B cell (primary cell): ENCODE measurements around the gene PRKN. TPM values are rescaled to one million over a fixed set of nuclear protein-coding genes. Genes with fewer than 3 reads are reported as not detected.

Experiments used
- ATAC-seq: fragments of 200-7000 bp; cut with Tn5 transposase; one replicate; pipeline ENCODE4 v1.10.0; 2021; ENCODE audit warnings: low read depth, mild to moderate bottlenecking, moderate number of reproducible peaks, moderate library complexity
- CTCF ChIA-PET: fragments of 350-600 bp; sonication (Branson Sonifier 250); formaldehyde crosslinking; loops from one replicate; lab custom pipeline; 2021; ENCODE audit warnings: antibody characterized with exemption, inconsistent platforms; lab: Charles Lee
- POLR2A ChIA-PET: fragments of 350-600 bp; sonication (Branson Sonifier 250); formaldehyde crosslinking; loops from one replicate; lab custom pipeline; 2021; ENCODE audit warnings: antibody characterized with exemption; lab: Charles Lee
- DNase-seq: peaks from one replicate; pipeline ENCODE4 v3.0.0; 2013
- H2AFZ ChIP-seq: 2 replicates; pipeline ENCODE4 v1.6.1; 2012; ENCODE audit warnings: mild to moderate bottlenecking, low read depth, low read length; ENCODE audit not compliant: insufficient read depth, poor library complexity, severe bottlenecking
- H3K27ac ChIP-seq, 2 donors: 1 replicate in 1 of 2; 2 replicates in 1 of 2; pipeline ENCODE4 v1.5.1; 2012 to 2013; ENCODE audit warnings: low read length in 2 of 2, mild to moderate bottlenecking in 2 of 2, moderate library complexity in 1 of 2
- H3K27me3 ChIP-seq, 4 experiments: fragments of 200-600 bp in 1 of 4; sonication (generic) in 1 of 4; replicated peaks in 1 of 4; 1 replicate in 2 of 4; 2 replicates in 2 of 4; pipeline versions ENCODE4 v1.6.1 to v1.7.0; 2013 to 2016; ENCODE audit warnings: low read length in 3 of 4, mild to moderate bottlenecking in 2 of 4, mixed read lengths in 1 of 4, moderate library complexity in 1 of 4; ENCODE audit not compliant: insufficient read depth in 4 of 4, control insufficient read depth in 3 of 4; ENCODE audit errors: control extremely low read depth in 1 of 4
- H3K36me3 ChIP-seq, 2 experiments: replicated peaks in 1 of 2; 1 replicate in 1 of 2; 2 replicates in 1 of 2; pipeline versions ENCODE4 v1.6.1 to v1.7.1; 2013; ENCODE audit warnings: low read length in 1 of 2; ENCODE audit not compliant: insufficient read depth in 2 of 2, control insufficient read depth in 1 of 2; ENCODE audit errors: control extremely low read depth in 1 of 2, extremely low read depth in 1 of 2
- H3K4me1 ChIP-seq, 2 donors: fragments of 200-600 bp in 1 of 2; sonication (generic) in 1 of 2; 1 replicate in 1 of 2; 2 replicates in 1 of 2; pipeline versions ENCODE4 v1.5.1 to v1.6.1; 2013 to 2017; ENCODE audit warnings: low read length in 2 of 2; ENCODE audit not compliant: control insufficient read depth in 2 of 2, insufficient read depth in 2 of 2
- H3K4me2 ChIP-seq: replicated peaks from 2 replicates; pipeline ENCODE3; 2012; ENCODE audit warnings: mild to moderate bottlenecking, low read depth, low read length; ENCODE audit not compliant: poor library complexity, severe bottlenecking
- H3K4me3 ChIP-seq, 5 experiments: fragments of 200-600 bp in 1 of 5; sonication (generic) in 1 of 5; 1 replicate in 3 of 5; 2 replicates in 2 of 5; pipeline versions ENCODE4 v1.5.1 to v1.7.0; 2011 to 2016; ENCODE audit warnings: low read length in 4 of 5, mild to moderate bottlenecking in 4 of 5, low read depth in 2 of 5, control low read depth in 1 of 5, moderate library complexity in 1 of 5; ENCODE audit not compliant: insufficient read depth in 1 of 5; ENCODE audit errors: control extremely low read depth in 1 of 5, extremely low read depth in 1 of 5
- H3K79me2 ChIP-seq: fragments of 200-600 bp; sonication (generic); one replicate; pipeline ENCODE4 v1.6.0; 2016; ENCODE audit warnings: low read length; ENCODE audit not compliant: control insufficient read depth, insufficient read depth
- H3K9ac ChIP-seq: fragments of 200-600 bp; sonication (generic); 2 replicates; pipeline ENCODE4 v1.6.1; 2017; ENCODE audit warnings: mild to moderate bottlenecking, low read length, moderate library complexity
- H3K9me3 ChIP-seq, 3 donors: one replicate each; pipeline versions ENCODE4 v1.6.1 to v1.7.1; 2013; ENCODE audit warnings: low read length in 2 of 3; ENCODE audit not compliant: control insufficient read depth in 2 of 3, insufficient read depth in 1 of 3; ENCODE audit errors: control extremely low read depth in 1 of 3
- H4K20me1 ChIP-seq: 2 replicates; pipeline ENCODE4 v1.6.0; 2012; ENCODE audit warnings: mild to moderate bottlenecking, low read length; ENCODE audit not compliant: insufficient read depth, control insufficient read depth, poor library complexity, severe bottlenecking
- H3K27ac Mint-ChIP-seq: one replicate; pipeline ENCODE4 v1.8.0; 2021; ENCODE audit warnings: mixed read lengths
- H3K27me3 Mint-ChIP-seq: one replicate; pipeline ENCODE4 v1.8.0; 2021; ENCODE audit warnings: mixed read lengths
- H3K4me1 Mint-ChIP-seq: one replicate; pipeline ENCODE4 v1.8.0; 2021; ENCODE audit warnings: mixed read lengths
- H3K4me3 Mint-ChIP-seq: one replicate; pipeline ENCODE4 v1.8.0; 2021; ENCODE audit warnings: mixed read lengths
- H3K9me3 Mint-ChIP-seq: one replicate; pipeline ENCODE4 v1.8.0; 2022; ENCODE audit warnings: mixed read lengths; ENCODE audit not compliant: insufficient read depth
- EZH2 ChIP-seq: IDR thresholded peaks from 2 replicates; pipeline ENCODE4 v1.6.1; 2012; ENCODE audit warnings: borderline replicate concordance, low read depth, mild to moderate bottlenecking, moderate library complexity, low read length; ENCODE audit not compliant: insufficient read depth, poor library complexity, severe bottlenecking
- WGBS: methylation state at CpG from one replicate; pipeline ENCODE4 v1.1.5; 2013; ENCODE audit warnings: missing lambda C conversion rate; ENCODE audit not compliant: insufficient coverage; 5-methylcytosine and 5-hydroxymethylcytosine counted together
- intact Hi-C: fragments of 100-400 bp; cut with micrococcal nuclease; formaldehyde crosslinking; loops from one replicate; pipeline ENCODE4 v1.10.0; 2022
- polyA plus RNA-seq: library from polyadenylated mRNA; depleted of rRNA; stranded (reverse); fragments of >200 nt; gene quantifications from 2 replicates; pipeline ENCODE4 v1.2.3, GENCODE V29; 2012
- total RNA-seq, 2 donors: library from RNA; stranded (reverse); fragments of 120-200 nt in 1 of 2; gene quantifications; 1 replicate in 1 of 2; 2 replicates in 1 of 2; pipeline versions ENCODE4 v1.2.3 to v1.2.4, GENCODE V29; 2013 to 2022
- TF ChIP-seq, protein P1 (sequence below): fragments of 200-600 bp; IDR thresholded peaks from one replicate; pipeline ENCODE4 v1.8.0; 2022; ENCODE audit warnings: antibody characterized with exemption, mild to moderate bottlenecking

PRKN gene
- total and polyA plus RNA-seq, 2 donors (not counting 1 experiment from before 2014, with no cell fraction given): 1.6 to 6.2 TPM

DNA sequence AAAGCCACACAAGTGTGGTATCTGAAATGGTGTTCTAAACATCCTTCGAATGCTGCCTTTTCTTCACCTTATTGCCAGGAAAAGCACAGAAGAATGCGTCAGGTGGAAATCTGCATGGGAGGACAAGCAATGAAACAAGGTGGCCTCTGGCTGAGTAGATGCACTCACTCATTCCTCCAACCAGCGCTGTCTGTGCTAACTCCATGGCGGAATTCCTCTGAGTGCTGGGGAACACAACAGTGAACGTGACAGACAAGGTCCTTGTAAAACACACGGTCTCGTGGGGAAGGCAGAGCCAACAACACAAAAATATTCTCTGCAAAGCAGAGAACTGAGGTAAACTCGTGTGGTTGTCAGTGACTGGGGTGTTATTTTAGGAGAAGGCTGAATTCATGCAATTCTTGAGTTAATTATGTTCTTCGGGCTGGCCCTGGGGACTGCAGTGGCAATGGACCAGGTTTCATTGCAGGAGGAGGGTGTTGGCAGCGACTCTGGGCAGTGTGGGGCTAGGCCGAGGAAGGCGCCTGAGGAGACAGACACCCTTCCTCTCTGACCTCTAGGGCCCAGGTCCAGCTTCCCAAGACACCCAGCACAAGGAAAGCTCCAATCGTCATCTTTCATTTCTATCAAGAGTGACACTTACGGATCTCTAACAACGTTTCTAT lies 339.7 kb downstream of the PRKN start:
- intact Hi-C loops: no loop called here
- H3K79me2 ChIP-seq: no peaks in the 10 kb centered on the region

DNA sequence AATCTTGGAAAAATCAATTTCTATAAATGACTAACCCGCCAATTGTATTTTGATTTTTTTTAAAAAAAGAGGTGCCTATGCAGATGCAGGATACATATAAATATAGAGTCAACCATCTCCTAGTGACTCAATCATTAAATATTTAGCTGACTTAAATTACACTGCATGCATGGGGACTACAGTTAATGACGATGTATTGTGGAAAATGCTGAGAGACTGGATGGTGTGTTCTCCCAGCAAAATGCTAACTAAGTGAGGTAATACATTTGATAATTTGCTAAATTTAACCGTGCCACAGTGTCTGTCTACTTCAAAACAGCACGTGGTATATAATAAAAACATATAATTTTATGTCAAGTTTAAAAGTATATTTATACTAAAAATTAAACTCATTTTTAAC lies 341.6 kb downstream of the PRKN start:
- Histone ChIP-seq H3K79me2 (no peaks in the 10 kb centered on the region), H3K4me3 (no peak overlapping the region), H3K4me1 (no peaks in the 10 kb centered on the region), H3K27me3 (no peaks in the 10 kb centered on the region), H3K27ac (no peak overlapping the region), H3K36me3 (no peaks in the 10 kb centered on the region), H4K20me1 (no peaks in the 10 kb centered on the region), H3K9ac (no peak overlapping the region), H3K4me2 (no peak overlapping the region), H2AFZ (no peak overlapping the region), H3K9me3 (no peaks in the 10 kb centered on the region)
- ATAC-seq (no peak), DNase-seq (no peak)
- H3K4me1 Mint-ChIP-seq: no peaks in the 10 kb centered on the region
- H3K9me3 Mint-ChIP-seq: peaks cover 5% of the 10 kb centered on the region
- no peak overlapping the region for H3K27ac Mint-ChIP-seq
- POLR2A ChIA-PET: no interaction called here
- WGBS: no CpG with 5 or more reads among the region's 4 CpGs
- H3K4me3 Mint-ChIP-seq: no peak overlapping the region
- CTCF ChIA-PET: no interaction called here
- intact Hi-C loops: no loop called here
- no peaks in the 10 kb centered on the region for H3K27me3 Mint-ChIP-seq
- no peak for TF ChIP-seq EZH2
- TF ChIP-seq, protein P1, sequence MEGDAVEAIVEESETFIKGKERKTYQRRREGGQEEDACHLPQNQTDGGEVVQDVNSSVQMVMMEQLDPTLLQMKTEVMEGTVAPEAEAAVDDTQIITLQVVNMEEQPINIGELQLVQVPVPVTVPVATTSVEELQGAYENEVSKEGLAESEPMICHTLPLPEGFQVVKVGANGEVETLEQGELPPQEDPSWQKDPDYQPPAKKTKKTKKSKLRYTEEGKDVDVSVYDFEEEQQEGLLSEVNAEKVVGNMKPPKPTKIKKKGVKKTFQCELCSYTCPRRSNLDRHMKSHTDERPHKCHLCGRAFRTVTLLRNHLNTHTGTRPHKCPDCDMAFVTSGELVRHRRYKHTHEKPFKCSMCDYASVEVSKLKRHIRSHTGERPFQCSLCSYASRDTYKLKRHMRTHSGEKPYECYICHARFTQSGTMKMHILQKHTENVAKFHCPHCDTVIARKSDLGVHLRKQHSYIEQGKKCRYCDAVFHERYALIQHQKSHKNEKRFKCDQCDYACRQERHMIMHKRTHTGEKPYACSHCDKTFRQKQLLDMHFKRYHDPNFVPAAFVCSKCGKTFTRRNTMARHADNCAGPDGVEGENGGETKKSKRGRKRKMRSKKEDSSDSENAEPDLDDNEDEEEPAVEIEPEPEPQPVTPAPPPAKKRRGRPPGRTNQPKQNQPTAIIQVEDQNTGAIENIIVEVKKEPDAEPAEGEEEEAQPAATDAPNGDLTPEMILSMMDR: no peak

More for the DNA sequence above, 339.7 kb downstream of the PRKN start:
- H3K36me3 ChIP-seq: no peaks in the 10 kb centered on the region
- no peak overlapping the region for H3K4me2 ChIP-seq
- DNase-seq (no peak), ATAC-seq (no peak)
- H2AFZ ChIP-seq: no peak overlapping the region
- Mint-ChIP-seq H3K9me3 (peaks cover 3% of the 10 kb centered on the region), H3K4me3 (no peak overlapping the region), H3K4me1 (no peaks in the 10 kb centered on the region), H3K27me3 (no peaks in the 10 kb centered on the region), H3K27ac (no peak overlapping the region)
- H3K4me3 ChIP-seq: no peak overlapping the region
- no peaks in the 10 kb centered on the region for H3K4me1 ChIP-seq
- H3K27me3 ChIP-seq: no peaks in the 10 kb centered on the region
- ChIA-PET POLR2A (no interaction called here), CTCF (no interaction called here)
- H3K27ac ChIP-seq: no peak overlapping the region
- WGBS: 91% methylated on average over 11 of the region's 15 CpGs
- no peak overlapping the region for H3K9ac ChIP-seq
- TF ChIP-seq EZH2: no peak
- TF ChIP-seq, protein P1: no peak
- H4K20me1 ChIP-seq: no peaks in the 10 kb centered on the region
- H3K9me3 ChIP-seq: no peaks in the 10 kb centered on the region
